NCI-H82 (cell line): ENCODE measurements around the gene BPI.

Experiments used
- DNase-seq: peaks from one replicate; lab custom pipeline; 2025; lab: John Stamatoyannopoulos, UW

BPI gene

GRCh38 chr20:38303908-38304379 lies at the start of gene BPI:
BPI (plus strand) TSS chr20:38304156; CDS start chr20:38304224, 68 bp downstream.
- no peak for DNase-seq

- DNase-seq = peak; percentile 45
Measured at GRCh38 chr20:38254621-38255020, 49.3 kb upstream of the BPI start.

GRCh38 chr20:38255393-38255792 lies 48.6 kb upstream of the BPI start:
- no peak for DNase-seq

- DNase-seq = no peak
Measured at GRCh38 chr20:38256021-38256420, 47.9 kb upstream of the BPI start.

GRCh38 chr20:38256966-38257365 lies 47.0 kb upstream of the BPI start:
- no peak for DNase-seq

- DNase-seq = peak; percentile 79
Measured at GRCh38 chr20:38258545-38259215, 45.3 kb upstream of the BPI start.

GRCh38 chr20:38260025-38260377 lies 44.0 kb upstream of the BPI start:
- no peak for DNase-seq

- DNase-seq = peak; percentile 81
Measured at GRCh38 chr20:38260378-38261053, 43.4 kb upstream of the BPI start, which contains the start of gene KIAA1755. KIAA1755 (minus strand) TSS chr20:38260735; CDS start chr20:38260500, 235 bp downstream.

GRCh38 chr20:38261054-38261390 lies 42.9 kb upstream of the BPI start:
- no peak for DNase-seq

- no peak for DNase-seq
Measured at GRCh38 chr20:38262931-38263330, 41.0 kb upstream of the BPI start.

- DNase-seq = no peak
Measured at GRCh38 chr20:38266426-38266825, 37.5 kb upstream of the BPI start.

GRCh38 chr20:38267296-38267695 lies 36.7 kb upstream of the BPI start:
- no peak for DNase-seq

GRCh38 chr20:38267901-38268514 lies 35.9 kb upstream of the BPI start:
- peak; percentile 44 for DNase-seq

- no peak for DNase-seq
Measured at GRCh38 chr20:38269040-38269439, 34.9 kb upstream of the BPI start.

GRCh38 chr20:38269715-38270114 lies 34.2 kb upstream of the BPI start:
- DNase-seq = no peak

GRCh38 chr20:38270869-38271605 lies 32.9 kb upstream of the BPI start:
- DNase-seq = no peak

GRCh38 chr20:38271608-38272120 lies 32.3 kb upstream of the BPI start:
- no peak for DNase-seq

- no peak for DNase-seq
Measured at GRCh38 chr20:38272398-38272797, 31.6 kb upstream of the BPI start.

- DNase-seq = no peak
Measured at GRCh38 chr20:38272961-38273360, 31.0 kb upstream of the BPI start.

- DNase-seq = no peak
Measured at GRCh38 chr20:38275815-38276550, 28.0 kb upstream of the BPI start.

- no peak for DNase-seq
Measured at GRCh38 chr20:38277285-38277684, 26.7 kb upstream of the BPI start.

GRCh38 chr20:38277691-38278090 lies 26.3 kb upstream of the BPI start:
- DNase-seq = peak; percentile 78
